Sigmoid colon (tissue), 7 donors: Measurements from ENCODE around the gene TMEM248. TPM values are rescaled to one million over a fixed set of nuclear protein-coding genes. Genes with fewer than 3 reads are reported as not detected.
"Not testable (repeated sequence)": the region's sequence is repeated elsewhere in the genome, so short reads cannot be mapped to it uniquely, and the experiment has no call there.

Experiments
- DNase-seq: peaks from one replicate; pipeline ENCODE4 v3.0.0-alpha.2; 2019
- H3K27ac ChIP-seq, 4 donors: fragments of 200-600 bp; sonication (generic); one replicate each; pipeline ENCODE4 v1.5.1; 2016 to 2019; ENCODE audit warnings: mild to moderate bottlenecking in 1 of 4
- H3K27me3 ChIP-seq, 3 donors: fragments of 200-600 bp; sonication (generic); one replicate each; pipeline ENCODE4 v1.5.1; 2019; ENCODE audit warnings: mild to moderate bottlenecking in 1 of 3
- H3K36me3 ChIP-seq, 4 donors: fragments of 200-600 bp; sonication (generic); one replicate each; pipeline ENCODE4 v1.5.1; 2016 to 2019
- H3K4me1 ChIP-seq, 4 donors: fragments of 200-600 bp; sonication (generic); one replicate each; pipeline ENCODE4 v1.5.1; 2017 to 2019
- H3K4me3 ChIP-seq, 4 donors: fragments of 200-600 bp; sonication (generic); one replicate each; pipeline ENCODE4 v1.5.1; 2017 to 2019; ENCODE audit warnings: mild to moderate bottlenecking in 2 of 4, moderate library complexity in 1 of 4
- H3K9me3 ChIP-seq, 4 donors: fragments of 200-600 bp in 3 of 4; sonication (generic) in 3 of 4; one replicate each; pipeline versions ENCODE4 v1.5.1 to v1.6.1; 2013 to 2019
- CTCF ChIP-seq, 4 experiments: fragments of 450-650 bp in 3 of 4; fragments of 200-600 bp in 1 of 4; IDR thresholded peaks; one replicate each; pipeline ENCODE4 v1.5.1; 2016 to 2019; ENCODE audit warnings: antibody characterized with exemption in 4 of 4, mild to moderate bottlenecking in 3 of 4, moderate library complexity in 2 of 4
- EP300 ChIP-seq, 4 donors: sonication (generic); formaldehyde crosslinking; IDR thresholded peaks; one replicate each; pipeline ENCODE4 v1.6.1; 2017; ENCODE audit warnings: antibody characterized with exemption in 4 of 4
- POLR2A ChIP-seq, 2 donors: fragments of 450-650 bp; IDR thresholded peaks; one replicate each; pipeline ENCODE4 v1.6.1; 2016; ENCODE audit warnings: antibody characterized with exemption in 2 of 2, mild to moderate bottlenecking in 2 of 2, moderate library complexity in 2 of 2
- POLR2AphosphoS5 ChIP-seq, 4 donors: sonication (generic); formaldehyde crosslinking; IDR thresholded peaks; one replicate each; pipeline ENCODE4 v1.6.1; 2017; ENCODE audit warnings: antibody characterized with exemption in 4 of 4
- WGBS, 2 donors: extraction: QIAGEN DNeasy Blood & Tissue Kit; methylation state at CpG; one replicate each; pipeline ENCODE4 v1.1.7; 2013; 5-methylcytosine and 5-hydroxymethylcytosine counted together
- intact Hi-C: fragments of 100-400 bp; cut with DNase I; formaldehyde crosslinking; loops from one replicate; pipeline ENCODE4 v1.15.1; 2023
- polyA plus RNA-seq, 3 donors: library from polyadenylated mRNA; stranded (reverse); fragments of 200-250 nt; gene quantifications; one replicate each; pipeline ENCODE4 v1.2.3, GENCODE V29; 2013
- total RNA-seq, 4 donors: library from RNA; depleted of rRNA; stranded (reverse); fragments of >200 nt; gene quantifications; one replicate each; pipeline ENCODE4 v1.1.0, GENCODE V29; 2016
- donor health status: healthy with polysubstance abuse.
- donor health status: Bipolar disorder and iron deficiency.
- donor health status: healthy.

TMEM248 gene
- total and polyA plus RNA-seq, 7 donors: 19.7 to 93.8 (median 66.2) TPM

GRCh38 chr7:66910789-66911188, 10.2 kb upstream of the TMEM248 start:
- no peak for DNase-seq
- 56 to 81% methylated on average over 3 of the region's 3 CpGs for WGBS, 2 donors
- Histone ChIP-seq H3K4me1 (no peaks in the 10 kb centered on the region), H3K9me3 (no peaks in the 10 kb centered on the region), H3K36me3 (no peaks in the 10 kb centered on the region), H3K4me3 (no peak overlapping the region), H3K27me3 (no peaks in the 10 kb centered on the region), H3K27ac (no peak overlapping the region)
- TF ChIP-seq EP300 (IDR thresholded peaks at IDR 0.05) (no peak), CTCF (IDR thresholded peaks at IDR 0.05) (no peak), POLR2AphosphoS5 (IDR thresholded peaks at IDR 0.05) (no peak), POLR2A (IDR thresholded peaks at IDR 0.05) (no peak)
- intact Hi-C loops: no loop called here

- H3K27ac ChIP-seq, H3K36me3 ChIP-seq, H3K9me3 ChIP-seq, H3K4me3 ChIP-seq, DNase-seq, intact Hi-C loops, H3K4me1 ChIP-seq, H3K27me3 ChIP-seq: not testable (repeated sequence)
- 93 to 95% methylated on average over 2 of the region's 2 CpGs for WGBS, 2 donors
Observed at GRCh38 chr7:66911191-66911590, 9.8 kb upstream of the TMEM248 start.

- H3K4me1 ChIP-seq: no peaks in the 10 kb centered on the region
- TF ChIP-seq CTCF (IDR thresholded peaks at IDR 0.05): no peak
- TF ChIP-seq POLR2AphosphoS5 (IDR thresholded peaks at IDR 0.05): no peak
- TF ChIP-seq POLR2A (IDR thresholded peaks at IDR 0.05): no peak
- no peak for TF ChIP-seq EP300 (IDR thresholded peaks at IDR 0.05)
- H3K27ac ChIP-seq: no peak overlapping the region
- H3K9me3 ChIP-seq: no peaks in the 10 kb centered on the region
- no peaks in the 10 kb centered on the region for H3K36me3 ChIP-seq
- DNase-seq: no peak
- intact Hi-C loops: no loop called here
- H3K27me3 ChIP-seq: no peaks in the 10 kb centered on the region
- 78 to 94% methylated on average over 2 of the region's 2 CpGs for WGBS, 2 donors
- H3K4me3 ChIP-seq: no peak overlapping the region
Observed at GRCh38 chr7:66912195-66912594, 8.8 kb upstream of the TMEM248 start.

- 72 to 85% methylated on average over 12 of the region's 12 CpGs for WGBS, 2 donors
- intact Hi-C loops: no loop called here
- no peak for TF ChIP-seq POLR2AphosphoS5 (IDR thresholded peaks at IDR 0.05)
- TF ChIP-seq POLR2A (IDR thresholded peaks at IDR 0.05): no peak
- Histone ChIP-seq H3K9me3 (no peaks in the 10 kb centered on the region), H3K4me3 (no peak overlapping the region), H3K4me1 (no peaks in the 10 kb centered on the region), H3K27me3 (no peaks in the 10 kb centered on the region), H3K36me3 (no peaks in the 10 kb centered on the region), H3K27ac (no peak overlapping the region)
- no peak for DNase-seq
Observed at GRCh38 chr7:66913118-66914037, 7.6 kb upstream of the TMEM248 start.

- H3K9me3 ChIP-seq, DNase-seq, H3K27ac ChIP-seq, intact Hi-C loops, H3K27me3 ChIP-seq, H3K4me3 ChIP-seq, H3K36me3 ChIP-seq: not testable (repeated sequence)
- H3K4me1 ChIP-seq: peaks cover 0 to 17% (median 17%) of the 10 kb centered on the region in 4 donors
- 92 to 93% methylated on average over 7 of the region's 7 CpGs for WGBS, 2 donors
Observed at GRCh38 chr7:66917904-66918303, 3.1 kb upstream of the TMEM248 start.

- TF ChIP-seq CTCF (IDR thresholded peaks at IDR 0.05): no peak
- TF ChIP-seq EP300 (IDR thresholded peaks at IDR 0.05): no peak
- TF ChIP-seq POLR2A (IDR thresholded peaks at IDR 0.05): no peak
- TF ChIP-seq POLR2AphosphoS5 (IDR thresholded peaks at IDR 0.05): no peak
- no peak overlapping the region for H3K4me3 ChIP-seq
- H3K9me3 ChIP-seq: no peaks in the 10 kb centered on the region
- H3K36me3 ChIP-seq: peaks cover 0 to 4% (median 0%) of the 10 kb centered on the region in 4 donors
- intact Hi-C loops: no loop called here
- DNase-seq: no peak
- 91 to 93% methylated on average over 1 of the region's 1 CpG for WGBS, 2 donors
- H3K4me1 ChIP-seq: peaks cover 0 to 31% (median 31%) of the 10 kb centered on the region in 4 donors
- H3K27me3 ChIP-seq: no peaks in the 10 kb centered on the region
- H3K27ac ChIP-seq: no peak overlapping the region
Observed at GRCh38 chr7:66919304-66919703, 1.7 kb upstream of the TMEM248 start.
